Left lung (tissue), 10 donors: Measurements from ENCODE around the gene C4B. TPM values are rescaled to one million over a fixed set of nuclear protein-coding genes. Genes with fewer than 3 reads are reported as not detected.
"Not testable (repeated sequence)": the region's sequence is repeated elsewhere in the genome, so short reads cannot be mapped to it uniquely, and the experiment has no call there.

ENCODE experiments used
- ATAC-seq: fragments of 200-7000 bp; cut with Tn5 transposase; one replicate; pipeline ENCODE4 v1.9.1; 2020; ENCODE audit warnings: moderate library complexity
- DNase-seq, 4 donors: peaks; one replicate each; pipeline ENCODE4 v3.0.0-alpha.2; 2013 to 2020
- H3K27ac ChIP-seq, 2 donors: fragments of 200-600 bp; sonication (generic) in 1 of 2; one replicate each; pipeline versions ENCODE4 v1.5.0 to v1.8.0; 2020 to 2021
- H3K27me3 ChIP-seq, 2 donors: fragments of 200-600 bp; sonication (generic) in 1 of 2; one replicate each; pipeline versions ENCODE4 v1.5.0 to v1.8.0; 2020 to 2021
- H3K36me3 ChIP-seq, 2 donors: fragments of 200-600 bp; sonication (generic) in 1 of 2; one replicate each; pipeline versions ENCODE4 v1.5.0 to v1.8.0; 2020 to 2021
- H3K4me1 ChIP-seq, 2 donors: fragments of 200-600 bp; one replicate each; pipeline ENCODE4 v1.8.0; 2021
- H3K4me3 ChIP-seq, 2 donors: fragments of 200-600 bp; sonication (generic) in 1 of 2; one replicate each; pipeline versions ENCODE4 v1.5.0 to v1.8.0; 2020 to 2021; ENCODE audit warnings: mild to moderate bottlenecking in 1 of 2
- H3K9me3 ChIP-seq, 2 donors: fragments of 200-600 bp; sonication (generic) in 1 of 2; one replicate each; pipeline versions ENCODE4 v1.5.0 to v1.8.0; 2020 to 2021
- intact Hi-C, 2 donors: fragments of 100-400 bp; cut with DNase I; formaldehyde crosslinking; loops; one replicate each; pipeline versions ENCODE4 v1.11.2 to v1.14.2; 2022
- polyA plus RNA-seq, 6 donors: library from polyadenylated mRNA; unstranded; fragments of 120-200 nt; gene quantifications; one replicate each; pipeline ENCODE4 v1.2.1, GENCODE V29; 2013; ENCODE audit not compliant: insufficient read length in 6 of 6
- total RNA-seq, 2 donors: library from RNA; stranded (reverse); fragmentation: NEBNext Ultra II Directional; extraction: Animal tissue kit (Norgen Biotek cat#: 25700); gene quantifications; one replicate each; pipeline ENCODE4 v1.2.1, GENCODE V29; 2021
- TF ChIP-seq, protein P1 (sequence below), 2 donors: fragments of 200-600 bp; sonication (generic) in 1 of 2; IDR thresholded peaks; one replicate each; pipeline versions ENCODE4 v1.5.0 to v1.8.0; 2021; ENCODE audit warnings: antibody characterized with exemption in 2 of 2
- donor health status: DM: no; HTN: yes; CAD: no.
- donor health status: DM: no; HTN: no; CAD: no.

The C4B gene
- total and polyA plus RNA-seq, 8 donors = 8.2 to 101 (median 13.3) TPM

- H3K4me3 ChIP-seq = no peak overlapping the region
- intact Hi-C loops = no loop called here
- H3K9me3 ChIP-seq = no peaks in the 10 kb centered on the region
- H3K4me1 ChIP-seq = peaks cover 0 to 2% of the 10 kb centered on the region in 2 donors
- no peak overlapping the region for H3K27ac ChIP-seq
- TF ChIP-seq, protein P1, sequence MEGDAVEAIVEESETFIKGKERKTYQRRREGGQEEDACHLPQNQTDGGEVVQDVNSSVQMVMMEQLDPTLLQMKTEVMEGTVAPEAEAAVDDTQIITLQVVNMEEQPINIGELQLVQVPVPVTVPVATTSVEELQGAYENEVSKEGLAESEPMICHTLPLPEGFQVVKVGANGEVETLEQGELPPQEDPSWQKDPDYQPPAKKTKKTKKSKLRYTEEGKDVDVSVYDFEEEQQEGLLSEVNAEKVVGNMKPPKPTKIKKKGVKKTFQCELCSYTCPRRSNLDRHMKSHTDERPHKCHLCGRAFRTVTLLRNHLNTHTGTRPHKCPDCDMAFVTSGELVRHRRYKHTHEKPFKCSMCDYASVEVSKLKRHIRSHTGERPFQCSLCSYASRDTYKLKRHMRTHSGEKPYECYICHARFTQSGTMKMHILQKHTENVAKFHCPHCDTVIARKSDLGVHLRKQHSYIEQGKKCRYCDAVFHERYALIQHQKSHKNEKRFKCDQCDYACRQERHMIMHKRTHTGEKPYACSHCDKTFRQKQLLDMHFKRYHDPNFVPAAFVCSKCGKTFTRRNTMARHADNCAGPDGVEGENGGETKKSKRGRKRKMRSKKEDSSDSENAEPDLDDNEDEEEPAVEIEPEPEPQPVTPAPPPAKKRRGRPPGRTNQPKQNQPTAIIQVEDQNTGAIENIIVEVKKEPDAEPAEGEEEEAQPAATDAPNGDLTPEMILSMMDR (IDR thresholded peaks at IDR 0.05) = no peak
- H3K36me3 ChIP-seq = peaks cover 0 to 14% of the 10 kb centered on the region in 2 donors
- no peaks in the 10 kb centered on the region for H3K27me3 ChIP-seq
- peak in 1 of 4 donors; percentile 1 for DNase-seq
- ATAC-seq = no peak
Measured at GRCh38 chr6:31978831-31979230, 35.8 kb upstream of the C4B start.

GRCh38 chr6:31979238-31979898, 35.2 kb upstream of the C4B start:
- no peaks in the 10 kb centered on the region for H3K4me1 ChIP-seq
- no peak overlapping the region for H3K27ac ChIP-seq
- TF ChIP-seq, protein P1 (IDR thresholded peaks at IDR 0.05) = no peak
- H3K27me3 ChIP-seq = no peaks in the 10 kb centered on the region
- H3K36me3 ChIP-seq = peaks cover 0 to 14% of the 10 kb centered on the region in 2 donors
- no peak for ATAC-seq
- DNase-seq = peak in 1 of 4 donors; percentile 1
- no peak overlapping the region for H3K4me3 ChIP-seq
- intact Hi-C loops = no loop called here
- no peaks in the 10 kb centered on the region for H3K9me3 ChIP-seq

- H3K27me3 ChIP-seq, intact Hi-C loops, H3K27ac ChIP-seq, H3K4me1 ChIP-seq, ATAC-seq, H3K9me3 ChIP-seq, H3K4me3 ChIP-seq: not testable (repeated sequence)
- peaks cover 0 to 14% of the 10 kb centered on the region in 2 donors for H3K36me3 ChIP-seq
- DNase-seq = peak in 1 of 4 donors; percentile 63
Measured at GRCh38 chr6:31980195-31980876, 34.3 kb upstream of the C4B start.

- H3K4me3 ChIP-seq, intact Hi-C loops, H3K9me3 ChIP-seq, H3K27me3 ChIP-seq, ATAC-seq, H3K27ac ChIP-seq, DNase-seq, H3K4me1 ChIP-seq: not testable (repeated sequence)
- peaks cover 0 to 14% of the 10 kb centered on the region in 2 donors for H3K36me3 ChIP-seq
Measured at GRCh38 chr6:31980998-31981397, 33.6 kb upstream of the C4B start.

DNA sequence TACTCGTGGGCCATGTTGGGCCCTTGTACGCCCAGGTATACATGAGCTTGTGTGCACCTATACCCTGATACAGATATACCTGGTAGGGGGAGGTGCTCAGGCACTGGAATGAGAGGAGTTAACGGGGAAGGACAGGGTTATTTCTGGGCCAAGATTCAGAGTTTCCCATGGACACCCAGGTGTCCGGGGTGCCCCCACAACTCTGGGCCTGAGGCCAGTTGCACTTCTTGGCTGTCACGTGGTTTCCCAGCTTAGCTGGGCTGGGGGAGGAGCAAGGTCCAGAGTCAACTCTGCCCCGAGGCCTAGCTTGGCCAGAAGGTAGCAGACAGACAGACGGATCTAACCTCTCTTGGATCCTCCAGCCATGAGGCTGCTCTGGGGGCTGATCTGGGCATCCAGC, 32.9 kb upstream of the C4B start, which contains the start of gene C4A:
Gene C4A, plus strand, starts transcription at position 314 of the 400 bp plus-strand sequence. Its CDS starts 51 bp downstream, at position 365.
- H3K27ac ChIP-seq, H3K27me3 ChIP-seq, H3K4me3 ChIP-seq, H3K4me1 ChIP-seq, intact Hi-C loops, H3K9me3 ChIP-seq, DNase-seq: not testable (repeated sequence)
- ATAC-seq = peak; percentile 90
- peaks cover 0 to 14% of the 10 kb centered on the region in 2 donors for H3K36me3 ChIP-seq

- DNase-seq, intact Hi-C loops, H3K27me3 ChIP-seq, H3K27ac ChIP-seq, H3K4me3 ChIP-seq, H3K36me3 ChIP-seq, H3K4me1 ChIP-seq, H3K9me3 ChIP-seq: not testable (repeated sequence)
- ATAC-seq = peak; percentile 34
Measured at GRCh38 chr6:31989363-31989762, 25.2 kb upstream of the C4B start.

GRCh38 chr6:31994421-31994820, 20.2 kb upstream of the C4B start:
- H3K9me3 ChIP-seq, intact Hi-C loops, ATAC-seq, H3K4me3 ChIP-seq, H3K4me1 ChIP-seq, H3K36me3 ChIP-seq, H3K27me3 ChIP-seq, H3K27ac ChIP-seq: not testable (repeated sequence)
- peak in 1 of 4 donors; percentile 33 for DNase-seq

GRCh38 chr6:31996385-31996784, 18.2 kb upstream of the C4B start:
- H3K36me3 ChIP-seq, H3K4me3 ChIP-seq, H3K27me3 ChIP-seq, H3K4me1 ChIP-seq, H3K27ac ChIP-seq, intact Hi-C loops, H3K9me3 ChIP-seq, ATAC-seq: not testable (repeated sequence)
- DNase-seq = peak in 1 of 4 donors; percentile 51

DNA sequence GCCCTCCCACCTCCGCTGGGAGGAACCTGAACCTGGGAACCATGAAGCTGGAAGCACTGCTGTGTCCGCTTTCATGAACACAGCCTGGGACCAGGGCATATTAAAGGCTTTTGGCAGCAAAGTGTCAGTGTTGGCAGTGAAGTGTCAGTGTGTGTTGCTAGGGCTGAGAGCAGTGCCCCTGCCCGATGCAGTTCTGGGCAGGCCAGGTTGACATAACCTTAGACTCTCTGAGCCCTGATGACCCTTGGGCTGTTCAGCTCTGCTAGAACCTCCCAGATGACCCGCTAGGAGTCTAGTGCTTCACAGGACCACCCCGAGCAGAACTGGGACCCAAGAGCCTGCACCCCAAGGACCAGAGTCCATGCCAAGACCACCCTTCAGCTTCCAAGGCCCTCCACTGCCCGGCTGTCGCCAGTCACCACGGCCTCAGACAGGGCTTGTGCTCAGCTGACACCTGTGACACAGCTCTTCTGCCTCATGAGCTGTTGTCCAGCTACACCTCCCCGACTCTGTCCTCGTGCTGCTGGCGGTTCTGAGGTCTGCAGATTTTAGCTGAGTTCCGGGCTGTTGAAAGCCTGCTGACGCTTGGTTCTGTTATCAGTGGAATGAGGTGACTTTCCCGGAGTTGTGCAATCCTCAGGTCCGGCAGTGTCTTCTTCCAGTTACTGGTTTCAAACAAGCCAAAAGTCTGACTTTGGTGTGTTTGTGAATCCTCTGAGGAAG, 11.9 kb upstream of the C4B start:
- H3K27ac ChIP-seq, H3K4me3 ChIP-seq, intact Hi-C loops, H3K9me3 ChIP-seq, H3K4me1 ChIP-seq, H3K36me3 ChIP-seq, DNase-seq, H3K27me3 ChIP-seq: not testable (repeated sequence)
- peak; percentile 31 for ATAC-seq

DNA sequence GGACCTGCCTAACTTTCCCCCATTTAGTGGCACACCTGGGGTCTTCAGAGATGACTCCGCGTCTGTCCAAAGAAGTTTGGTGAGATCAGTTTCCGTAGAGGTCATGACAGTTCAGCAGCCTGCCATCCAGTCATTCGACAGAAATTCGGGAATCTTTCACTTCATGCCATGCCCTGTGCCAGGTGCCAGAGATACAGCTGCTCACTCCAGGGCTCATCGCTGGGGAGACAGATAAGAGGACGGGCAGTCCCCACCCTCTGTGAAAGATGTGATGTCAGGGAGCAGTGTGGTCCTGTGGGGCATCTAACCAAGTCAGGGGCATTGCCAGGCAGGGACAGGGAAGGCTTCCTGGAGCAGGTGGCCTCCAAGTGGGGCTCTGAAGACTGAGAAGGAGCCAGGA, 11.3 kb upstream of the C4B start:
- ATAC-seq, H3K9me3 ChIP-seq, DNase-seq, H3K36me3 ChIP-seq, H3K4me1 ChIP-seq, intact Hi-C loops, H3K4me3 ChIP-seq, H3K27me3 ChIP-seq, H3K27ac ChIP-seq: not testable (repeated sequence)

DNA sequence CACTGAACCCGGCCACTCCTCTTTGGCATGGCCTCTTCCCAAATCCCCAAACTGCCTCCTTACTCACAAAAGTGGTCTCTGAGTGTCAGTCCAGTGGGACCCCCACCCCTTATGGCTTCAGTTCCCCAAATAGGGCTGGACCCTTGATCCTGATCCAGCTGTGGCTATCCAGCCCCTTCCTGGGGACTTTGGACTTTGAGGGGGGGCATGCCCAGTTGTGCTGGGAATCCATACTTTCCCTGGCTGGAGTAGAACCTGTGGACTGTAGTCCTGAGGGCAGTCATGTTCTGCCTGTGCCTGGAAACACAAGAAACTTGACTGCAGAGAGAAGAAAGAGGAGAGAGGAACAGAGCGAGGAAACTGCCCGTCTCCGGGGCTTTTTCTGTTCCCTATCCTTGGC, 10.2 kb upstream of the C4B start:
- H3K27me3 ChIP-seq, H3K27ac ChIP-seq, H3K4me1 ChIP-seq, H3K9me3 ChIP-seq, ATAC-seq, H3K4me3 ChIP-seq, DNase-seq, H3K36me3 ChIP-seq, intact Hi-C loops: not testable (repeated sequence)
